Measurements from ENCODE around the gene EPS8L1.

GRCh38 chr19:55067869-55068268 lies 7.8 kb upstream of the EPS8L1 start:
- TF ChIP-seq, protein P1, sequence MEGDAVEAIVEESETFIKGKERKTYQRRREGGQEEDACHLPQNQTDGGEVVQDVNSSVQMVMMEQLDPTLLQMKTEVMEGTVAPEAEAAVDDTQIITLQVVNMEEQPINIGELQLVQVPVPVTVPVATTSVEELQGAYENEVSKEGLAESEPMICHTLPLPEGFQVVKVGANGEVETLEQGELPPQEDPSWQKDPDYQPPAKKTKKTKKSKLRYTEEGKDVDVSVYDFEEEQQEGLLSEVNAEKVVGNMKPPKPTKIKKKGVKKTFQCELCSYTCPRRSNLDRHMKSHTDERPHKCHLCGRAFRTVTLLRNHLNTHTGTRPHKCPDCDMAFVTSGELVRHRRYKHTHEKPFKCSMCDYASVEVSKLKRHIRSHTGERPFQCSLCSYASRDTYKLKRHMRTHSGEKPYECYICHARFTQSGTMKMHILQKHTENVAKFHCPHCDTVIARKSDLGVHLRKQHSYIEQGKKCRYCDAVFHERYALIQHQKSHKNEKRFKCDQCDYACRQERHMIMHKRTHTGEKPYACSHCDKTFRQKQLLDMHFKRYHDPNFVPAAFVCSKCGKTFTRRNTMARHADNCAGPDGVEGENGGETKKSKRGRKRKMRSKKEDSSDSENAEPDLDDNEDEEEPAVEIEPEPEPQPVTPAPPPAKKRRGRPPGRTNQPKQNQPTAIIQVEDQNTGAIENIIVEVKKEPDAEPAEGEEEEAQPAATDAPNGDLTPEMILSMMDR (IDR thresholded peaks at IDR 0.05): no peak
- TF ChIP-seq EP300 (IDR thresholded peaks at IDR 0.05) (no peak), POLR2A (IDR thresholded peaks at IDR 0.05) (no peak)
